Astrocyte (in vitro differentiated cells and primary cell): Measurements from ENCODE around the gene NLRP12.

Source experiments
- CTCF ChIP-seq: IDR thresholded peaks from 2 replicates; pipeline ENCODE4 v1.5.1; 2011; ENCODE audit warnings: low read depth, mild to moderate bottlenecking, inconsistent platforms, low read length, moderate library complexity; ENCODE audit not compliant: insufficient read depth
- EZH2 ChIP-seq: IDR thresholded peaks from 2 replicates; pipeline ENCODE4 v1.6.1; 2012; ENCODE audit warnings: mild to moderate bottlenecking, low read length, inconsistent platforms; ENCODE audit not compliant: insufficient read depth

DNA sequence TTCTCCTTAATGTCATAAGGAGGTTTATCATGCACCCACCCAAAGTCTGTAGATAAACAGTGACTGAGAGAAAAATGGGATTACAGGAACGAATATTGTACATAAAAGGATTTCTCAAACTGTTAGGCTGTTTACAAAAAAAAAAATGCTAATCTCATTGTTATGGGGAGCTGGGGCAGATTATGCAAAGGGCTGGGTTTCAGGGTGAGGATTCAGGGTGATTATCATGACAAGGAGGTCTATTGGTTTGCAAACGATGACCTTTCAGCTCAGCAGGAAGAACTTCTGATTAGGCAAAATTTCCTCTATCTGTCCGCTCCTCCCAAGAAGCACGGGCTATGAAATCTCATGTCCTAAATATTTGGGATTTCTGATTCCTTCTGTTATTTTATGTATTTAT is 41.4 kb downstream of the NLRP12 start:
- TF ChIP-seq CTCF (no peak), EZH2 (no peak)
